Liver (tissue), 3 donors: ENCODE measurements around the gene SCARB1.

Source experiments
- ATF3 ChIP-seq: IDR thresholded peaks from 2 replicates; pipeline ENCODE4 v1.6.1; 2016; ENCODE audit warnings: antibody characterized with exemption
- CTCF ChIP-seq: fragments of 150-350 bp; IDR thresholded peaks from 2 replicates; pipeline ENCODE4 v1.5.1; 2017; ENCODE audit warnings: improper control_type of control experiment, low read depth, low read length; ENCODE audit not compliant: missing input control
- EGR1 ChIP-seq, 2 donors: IDR thresholded peaks; 2 replicates each; pipeline ENCODE4 v1.6.1; 2016 to 2018; ENCODE audit warnings: antibody characterized with exemption in 2 of 2, low read depth in 2 of 2
- FOXA1 ChIP-seq: IDR thresholded peaks from 2 replicates; pipeline ENCODE4 v1.6.1; 2016; ENCODE audit warnings: antibody characterized with exemption
- GABPA ChIP-seq, 2 donors: IDR thresholded peaks in 1 of 2; conservative IDR thresholded peaks in 1 of 2; 2 replicates each; pipeline ENCODE4 v1.6.1; 2016; ENCODE audit warnings: antibody characterized with exemption in 2 of 2, mild to moderate bottlenecking in 1 of 2, moderate library complexity in 1 of 2
- HNF4G ChIP-seq: IDR thresholded peaks from 2 replicates; pipeline ENCODE4 v1.6.1; 2016; ENCODE audit warnings: antibody characterized with exemption
- JUND ChIP-seq, 2 donors: IDR thresholded peaks; 2 replicates each; pipeline ENCODE4 v1.6.1; 2016; ENCODE audit warnings: antibody characterized with exemption in 2 of 2
- MAX ChIP-seq: IDR thresholded peaks from 2 replicates; pipeline ENCODE4 v1.6.1; 2016; ENCODE audit warnings: antibody characterized with exemption
- RAD21 ChIP-seq, 2 donors: IDR thresholded peaks; 2 replicates each; pipeline ENCODE4 v1.6.1; 2016; ENCODE audit warnings: antibody characterized with exemption in 2 of 2, mild to moderate bottlenecking in 2 of 2
- REST ChIP-seq: IDR thresholded peaks from 2 replicates; pipeline ENCODE4 v1.6.1; 2016; ENCODE audit warnings: antibody characterized with exemption, mild to moderate bottlenecking
- SP1 ChIP-seq: IDR thresholded peaks from 2 replicates; pipeline ENCODE4 v1.6.1; 2018; ENCODE audit warnings: antibody characterized with exemption, mild to moderate bottlenecking
- TAF1 ChIP-seq: conservative IDR thresholded peaks from 2 replicates; pipeline ENCODE4 v1.6.1; 2016; ENCODE audit warnings: antibody characterized with exemption, mild to moderate bottlenecking
- YY1 ChIP-seq: IDR thresholded peaks from 2 replicates; pipeline ENCODE4 v1.6.1; 2016; ENCODE audit warnings: antibody characterized with exemption, mild to moderate bottlenecking
- ZBTB33 ChIP-seq: IDR thresholded peaks from 2 replicates; pipeline ENCODE4 v1.6.1; 2016; ENCODE audit warnings: antibody characterized with exemption
- donor health status: healthy.
- donor health status: healthy.

GRCh38 chr12:124856842-124857178 lies 6.9 kb downstream of the SCARB1 start:
- no peak for TF ChIP-seq JUND (IDR thresholded peaks at IDR 0.05)
- TF ChIP-seq CTCF: no peak
- no peak for TF ChIP-seq RAD21 (IDR thresholded peaks at IDR 0.05)
- TF ChIP-seq ZBTB33: no peak
- no peak for TF ChIP-seq EGR1 (IDR thresholded peaks at IDR 0.05; ENCODE audit: low read depth in 2 of 2)
- no peak for TF ChIP-seq GABPA (IDR thresholded peaks at IDR 0.05 in 1 of 2, conservative IDR thresholded peaks at IDR 0.05 in 1 of 2)
- no peak for TF ChIP-seq TAF1
- TF ChIP-seq MAX: no peak
- no peak for TF ChIP-seq SP1
- TF ChIP-seq REST: no peak
- no peak for TF ChIP-seq YY1
- no peak for TF ChIP-seq HNF4G
- no peak for TF ChIP-seq ATF3
- no peak for TF ChIP-seq FOXA1
